Hematopoietic multipotent progenitor cell treated with erythropoietin and hydrocortisone succinate and interleukin-3 and kit ligand, for 8 days (in vitro differentiated cells): ENCODE measurements around the gene OR5AU1.
A peak's percentile ranks its signal among the peaks of the same experiment; 100 is the strongest.
"Not testable (repeated sequence)": the region's sequence is repeated elsewhere in the genome, so short reads cannot be mapped to it uniquely, and the experiment has no call there.

ENCODE experiments used
- DNase-seq: peaks from one replicate; pipeline ENCODE4 v3.0.0-alpha.2; 2015

OR5AU1 gene

GRCh38 chr14:21169573-21169972, 13.7 kb upstream of the OR5AU1 start:
- DNase-seq = no peak

DNA sequence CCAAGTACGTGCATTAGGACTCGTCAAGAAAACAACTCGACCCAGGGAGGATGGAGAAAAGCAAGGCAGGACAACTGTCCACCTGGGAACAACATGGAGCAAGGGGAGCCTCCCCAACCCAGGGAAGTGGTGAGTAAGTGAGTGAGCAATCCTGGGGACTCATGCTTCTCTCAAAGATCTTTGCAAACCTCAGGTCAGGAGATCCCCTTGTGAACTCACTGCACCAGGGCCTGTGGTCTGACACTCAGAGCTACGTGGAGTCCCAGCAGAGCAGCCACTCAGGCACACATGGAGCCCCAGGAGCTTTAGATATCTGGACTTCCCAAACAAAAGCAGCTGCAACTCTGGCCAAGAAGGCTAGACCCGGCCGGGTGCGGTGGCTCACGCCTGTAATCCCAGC, 12.2 kb upstream of the OR5AU1 start:
- DNase-seq = no peak

GRCh38 chr14:21165670-21166069, 9.8 kb upstream of the OR5AU1 start:
- not testable (repeated sequence) for DNase-seq

DNA sequence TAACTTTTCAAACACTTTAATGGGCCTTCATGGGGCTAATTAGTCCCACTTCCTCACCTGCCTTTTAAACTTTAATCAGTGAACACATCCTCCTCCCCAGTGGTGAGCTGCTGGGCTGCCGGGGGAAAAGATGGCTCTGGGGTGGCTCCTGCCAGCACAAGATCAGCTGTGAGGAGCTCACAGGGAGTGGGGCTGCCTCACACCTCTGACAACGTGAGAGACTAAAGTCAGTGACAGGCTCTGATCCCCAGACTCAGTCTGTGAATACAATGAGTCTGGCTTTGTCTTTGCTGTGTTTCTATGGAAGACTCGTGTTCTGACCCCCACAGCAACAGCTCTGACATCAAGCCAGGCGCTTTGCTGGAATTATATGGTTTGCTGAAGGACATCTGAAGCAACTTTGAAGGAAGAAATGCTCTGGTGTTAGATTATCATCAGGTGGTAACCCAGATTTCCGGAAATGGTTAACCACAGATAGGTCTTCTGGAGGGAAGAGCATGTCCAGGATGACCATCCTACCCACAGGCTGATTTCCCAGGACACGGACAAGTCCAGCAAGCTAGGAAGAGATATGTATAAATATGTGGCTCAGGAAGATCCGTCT, 9.2 kb upstream of the OR5AU1 start:
- DNase-seq = not testable (repeated sequence)

GRCh38 chr14:21163871-21164291, 8.0 kb upstream of the OR5AU1 start:
- no peak for DNase-seq

DNA sequence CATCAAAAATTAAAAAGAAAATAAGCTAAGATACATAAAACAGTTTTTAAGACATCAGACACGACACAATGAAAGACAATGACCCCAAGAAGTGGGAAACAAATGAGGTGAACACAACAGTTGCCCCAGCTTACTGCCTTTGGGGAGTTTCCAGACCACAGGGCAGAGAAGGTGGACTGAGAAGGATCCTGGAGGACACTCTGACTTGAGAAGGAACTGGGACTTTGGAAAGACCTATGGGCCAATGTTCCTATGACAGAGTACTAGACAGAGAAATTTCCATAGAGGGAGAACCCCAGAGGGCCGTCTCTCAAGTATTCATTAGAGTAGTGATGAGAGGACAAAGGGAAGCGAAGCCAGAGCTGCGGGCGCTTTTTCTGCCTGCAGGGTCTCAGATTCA, 6.2 kb upstream of the OR5AU1 start:
- no peak for DNase-seq

- no peak for DNase-seq
Measured at GRCh38 chr14:21160061-21160610, 4.3 kb upstream of the OR5AU1 start.

- DNase-seq = not testable (repeated sequence)
Measured at GRCh38 chr14:21158175-21158574, 2.3 kb upstream of the OR5AU1 start.

DNA sequence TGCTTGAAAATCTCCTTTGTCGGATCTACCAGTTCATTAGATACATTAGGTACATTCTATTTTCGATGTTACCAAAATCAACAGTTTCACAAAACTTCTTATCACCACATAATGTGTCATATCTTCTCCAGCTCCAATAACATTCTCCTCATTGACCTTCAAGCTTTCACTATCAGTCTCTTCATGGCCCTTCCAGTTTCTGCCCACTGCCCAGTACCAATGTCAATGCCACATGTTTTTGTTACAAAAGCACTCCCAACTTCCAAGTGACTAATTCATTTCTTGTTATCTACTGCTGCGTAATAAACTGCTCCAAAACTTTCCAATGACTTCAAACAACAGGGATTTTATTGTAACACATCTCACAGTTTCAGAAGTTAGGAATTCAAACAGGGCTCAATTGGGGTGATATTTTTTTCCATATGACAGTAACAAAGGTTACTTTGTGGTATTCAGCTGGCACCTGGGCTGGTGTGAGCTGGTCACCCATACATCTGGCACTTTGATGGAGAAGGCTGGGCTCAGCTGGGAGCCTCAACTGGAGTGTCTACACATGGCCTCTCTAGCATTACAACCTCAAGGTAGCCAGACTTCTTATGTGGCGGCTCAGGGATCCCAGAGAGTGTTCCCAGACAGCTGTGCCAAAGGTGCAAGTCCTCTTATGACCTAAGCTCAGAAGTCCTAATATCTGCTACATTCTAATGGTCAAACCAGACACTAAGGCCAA, 6.1 kb downstream of the OR5AU1 start:
- DNase-seq = no peak

DNA sequence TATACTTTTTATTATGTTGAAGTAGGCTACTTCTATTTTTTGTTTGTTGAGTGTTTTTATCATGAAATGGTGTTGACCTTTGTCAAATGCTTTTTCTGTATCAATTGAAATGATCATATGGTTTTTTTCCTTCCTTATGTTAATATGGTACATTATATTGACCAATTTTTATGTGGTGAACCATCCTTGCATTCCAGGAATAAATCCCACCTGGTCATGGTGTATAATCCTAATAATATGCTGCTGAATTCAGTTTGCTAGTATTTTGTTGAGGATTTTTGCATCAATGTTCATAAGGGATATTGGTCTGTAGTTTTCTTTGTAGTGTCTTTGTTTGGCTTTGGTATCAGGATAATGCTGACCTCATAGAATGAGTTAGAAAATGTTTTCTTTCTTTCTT, 10.4 kb downstream of the OR5AU1 start:
- no peak for DNase-seq

GRCh38 chr14:21142357-21142756, 13.5 kb downstream of the OR5AU1 start:
- DNase-seq = no peak

- peak; percentile 50 for DNase-seq
Measured at GRCh38 chr14:21136024-21136423, 19.8 kb downstream of the OR5AU1 start.

DNA sequence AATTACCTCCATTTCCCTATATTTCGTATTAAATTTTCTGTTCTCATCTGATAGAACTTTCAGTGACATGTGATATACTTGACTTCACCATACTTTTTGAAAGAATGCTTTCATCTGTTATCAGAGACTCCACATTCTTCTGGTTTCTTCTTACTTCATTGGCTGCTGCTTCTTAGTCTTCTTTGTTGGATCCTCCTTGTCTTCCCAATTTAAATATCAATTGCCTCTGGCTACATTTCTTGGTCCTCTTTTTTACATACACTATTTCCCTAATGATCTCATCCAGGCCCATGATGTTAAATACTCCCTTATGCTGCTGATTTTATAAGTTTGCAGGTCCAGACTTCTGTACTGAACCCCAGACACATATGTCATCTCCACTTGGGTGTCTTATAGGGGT, 22.0 kb downstream of the OR5AU1 start:
- no peak for DNase-seq

DNA sequence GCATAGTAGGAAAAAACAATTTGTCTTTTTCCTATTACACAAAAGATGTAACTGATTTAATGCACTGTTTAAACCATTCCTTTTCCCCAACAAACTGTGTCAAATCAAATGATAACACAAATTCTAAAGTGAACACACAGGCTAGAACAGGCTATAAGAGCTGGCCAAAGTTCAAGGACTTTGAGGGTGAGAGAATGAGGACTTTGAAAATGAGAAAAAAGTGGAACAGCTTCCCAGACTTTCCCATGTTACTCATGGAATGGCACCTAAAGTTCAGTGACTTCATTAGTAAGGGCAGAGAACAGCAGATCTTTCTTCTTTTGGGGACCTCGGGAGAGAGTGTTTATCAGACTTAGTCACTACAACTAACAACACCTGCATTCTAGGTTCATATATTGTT, 32.4 kb downstream of the OR5AU1 start:
- DNase-seq = no peak

DNA sequence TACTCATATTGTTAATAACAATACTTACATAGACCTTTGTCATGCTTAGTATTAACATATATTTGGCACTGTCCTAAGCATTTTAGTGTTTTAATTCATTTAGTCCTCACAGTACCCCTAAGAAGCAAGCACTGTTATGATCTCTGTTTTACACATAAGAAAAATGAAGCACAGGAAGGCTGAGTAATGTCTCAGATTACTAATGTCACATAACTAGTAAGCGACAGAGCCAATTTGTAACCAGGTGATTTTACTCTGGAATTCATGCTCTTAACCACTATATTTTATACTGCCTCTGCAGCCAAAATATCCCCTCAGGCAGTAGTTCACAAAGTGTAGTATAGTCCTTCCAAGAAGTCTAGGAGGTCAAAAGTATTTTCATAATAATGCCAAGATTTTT, 34.7 kb downstream of the OR5AU1 start:
- DNase-seq = no peak

DNA sequence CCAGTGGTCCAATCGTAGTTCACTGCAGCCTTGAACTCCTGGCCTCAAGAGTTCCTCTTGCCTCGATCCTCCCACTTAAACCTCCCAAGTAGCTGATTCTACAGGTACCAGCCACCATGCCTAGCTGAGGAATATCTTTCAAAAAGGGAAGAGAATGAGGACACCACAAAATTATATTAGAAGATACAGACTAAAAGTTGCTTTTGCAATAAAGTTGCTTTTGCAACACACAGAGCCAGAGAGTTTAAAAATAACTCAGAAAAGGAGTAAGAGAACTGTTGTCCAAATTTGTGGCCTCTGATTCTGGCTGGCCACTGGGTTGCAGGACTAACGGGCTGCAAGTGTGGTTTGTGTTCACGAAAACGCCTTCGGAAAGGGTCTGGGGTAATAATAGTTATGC, 35.2 kb downstream of the OR5AU1 start:
- no peak for DNase-seq

DNA sequence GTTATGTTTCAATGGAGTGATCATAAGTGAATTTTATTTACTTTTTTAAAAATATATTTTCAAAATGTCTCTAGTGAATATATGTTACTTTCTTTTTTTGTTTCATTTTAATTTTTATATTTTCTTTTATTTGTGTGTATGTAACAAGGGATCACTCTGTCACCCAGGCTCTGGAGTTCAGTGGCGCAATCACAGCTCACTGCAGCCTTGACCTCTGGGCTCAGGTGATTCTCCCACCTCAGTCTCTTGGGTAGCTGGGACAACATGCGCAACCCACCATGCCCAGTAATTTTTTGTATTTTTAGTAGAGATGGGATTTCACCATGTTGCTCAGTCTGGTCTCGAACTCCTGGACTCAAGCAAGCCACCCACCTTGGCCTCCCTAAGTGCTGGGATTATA, 36.9 kb downstream of the OR5AU1 start:
- no peak for DNase-seq

GRCh38 chr14:21113369-21113768, 42.5 kb downstream of the OR5AU1 start:
- DNase-seq = no peak

GRCh38 chr14:21112255-21112654, 43.6 kb downstream of the OR5AU1 start:
- DNase-seq = no peak

DNA sequence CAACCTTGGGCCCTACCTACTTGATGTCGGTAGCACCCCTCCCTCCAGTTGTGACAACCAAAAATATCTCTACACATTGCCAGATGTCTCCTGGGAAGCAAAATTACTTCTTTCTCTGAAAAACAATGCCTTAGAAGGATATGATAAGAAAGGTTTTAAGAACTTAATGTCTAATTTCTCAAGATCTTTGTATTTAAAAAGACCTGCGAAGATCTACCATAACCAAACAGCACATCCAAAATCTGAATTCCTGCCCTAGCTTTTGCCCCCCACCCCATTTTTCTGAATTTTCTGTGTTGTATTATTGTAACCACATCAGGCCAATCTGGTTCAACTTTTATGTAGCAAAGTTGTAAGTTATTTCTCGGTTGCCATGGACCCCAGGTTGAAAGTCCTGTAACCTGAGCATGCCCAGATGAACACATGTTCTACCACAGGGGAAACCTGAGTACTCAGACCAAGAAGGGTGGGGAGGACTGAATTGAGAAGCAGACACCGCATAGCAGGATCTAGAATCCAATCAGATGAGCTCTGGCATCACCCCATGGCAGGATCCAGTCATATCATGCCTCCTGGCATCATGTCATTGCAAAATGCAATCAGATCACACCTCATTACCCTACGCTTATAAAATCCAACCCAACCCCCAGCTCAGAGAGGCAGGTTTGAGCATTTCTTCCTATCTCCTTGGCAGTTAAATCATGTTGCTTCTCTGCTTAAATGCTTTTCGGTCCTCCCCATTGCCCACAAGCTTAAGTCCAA, 46.3 kb downstream of the OR5AU1 start:
- peak; percentile 14 for DNase-seq

DNA sequence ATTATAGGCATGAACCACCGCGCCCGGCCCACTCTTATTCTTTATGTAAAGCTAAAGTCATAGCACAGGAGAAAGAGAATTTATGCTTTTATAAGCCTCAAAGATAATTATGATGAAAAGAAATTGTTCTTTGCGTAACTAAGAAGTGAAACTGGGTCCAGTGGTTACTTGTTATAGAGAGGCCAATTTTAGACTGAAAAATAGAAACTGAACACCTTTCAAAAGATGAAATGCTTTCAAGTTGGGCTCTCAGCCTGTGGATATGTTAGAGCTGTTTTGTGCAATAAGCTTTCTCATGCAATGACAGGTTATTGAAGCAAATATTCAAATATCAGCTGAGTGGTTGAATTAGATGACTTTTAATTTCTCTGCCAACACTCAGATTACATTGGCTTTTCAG, 47.1 kb downstream of the OR5AU1 start:
- no peak for DNase-seq

- peak; percentile 60 for DNase-seq
Measured at GRCh38 chr14:21107283-21107800, 48.5 kb downstream of the OR5AU1 start.

- DNase-seq = peak; percentile 85
Measured at GRCh38 chr14:21106498-21107282, 49.2 kb downstream of the OR5AU1 start.
